Sigmoid colon (tissue), 7 donors: Measurements from ENCODE around the gene CADM2. TPM values are rescaled to one million over a fixed set of nuclear protein-coding genes. Genes with fewer than 3 reads are reported as not detected.

ENCODE experiments used
- DNase-seq: peaks from one replicate; pipeline ENCODE4 v3.0.0-alpha.2; 2019
- H3K27ac ChIP-seq, 4 donors: fragments of 200-600 bp; sonication (generic); one replicate each; pipeline ENCODE4 v1.5.1; 2016 to 2019; ENCODE audit warnings: mild to moderate bottlenecking in 1 of 4
- H3K27me3 ChIP-seq, 3 donors: fragments of 200-600 bp; sonication (generic); one replicate each; pipeline ENCODE4 v1.5.1; 2019; ENCODE audit warnings: mild to moderate bottlenecking in 1 of 3
- H3K36me3 ChIP-seq, 4 donors: fragments of 200-600 bp; sonication (generic); one replicate each; pipeline ENCODE4 v1.5.1; 2016 to 2019
- H3K4me1 ChIP-seq, 4 donors: fragments of 200-600 bp; sonication (generic); one replicate each; pipeline ENCODE4 v1.5.1; 2017 to 2019
- H3K4me3 ChIP-seq, 4 donors: fragments of 200-600 bp; sonication (generic); one replicate each; pipeline ENCODE4 v1.5.1; 2017 to 2019; ENCODE audit warnings: mild to moderate bottlenecking in 2 of 4, moderate library complexity in 1 of 4
- H3K9me3 ChIP-seq, 4 donors: fragments of 200-600 bp in 3 of 4; sonication (generic) in 3 of 4; one replicate each; pipeline versions ENCODE4 v1.5.1 to v1.6.1; 2013 to 2019
- EP300 ChIP-seq, 4 donors: sonication (generic); formaldehyde crosslinking; IDR thresholded peaks; one replicate each; pipeline ENCODE4 v1.6.1; 2017; ENCODE audit warnings: antibody characterized with exemption in 4 of 4
- POLR2A ChIP-seq, 2 donors: fragments of 450-650 bp; IDR thresholded peaks; one replicate each; pipeline ENCODE4 v1.6.1; 2016; ENCODE audit warnings: antibody characterized with exemption in 2 of 2, mild to moderate bottlenecking in 2 of 2, moderate library complexity in 2 of 2
- POLR2AphosphoS5 ChIP-seq, 4 donors: sonication (generic); formaldehyde crosslinking; IDR thresholded peaks; one replicate each; pipeline ENCODE4 v1.6.1; 2017; ENCODE audit warnings: antibody characterized with exemption in 4 of 4
- WGBS, 2 donors: extraction: QIAGEN DNeasy Blood & Tissue Kit; methylation state at CpG; one replicate each; pipeline ENCODE4 v1.1.7; 2013; 5-methylcytosine and 5-hydroxymethylcytosine counted together
- intact Hi-C: fragments of 100-400 bp; cut with DNase I; formaldehyde crosslinking; loops from one replicate; pipeline ENCODE4 v1.15.1; 2023
- polyA plus RNA-seq, 3 donors: library from polyadenylated mRNA; stranded (reverse); fragments of 200-250 nt; gene quantifications; one replicate each; pipeline ENCODE4 v1.2.3, GENCODE V29; 2013
- total RNA-seq, 4 donors: library from RNA; depleted of rRNA; stranded (reverse); fragments of >200 nt; gene quantifications; one replicate each; pipeline ENCODE4 v1.1.0, GENCODE V29; 2016
- TF ChIP-seq, protein P1 (sequence below), 4 experiments: fragments of 450-650 bp in 3 of 4; fragments of 200-600 bp in 1 of 4; IDR thresholded peaks; one replicate each; pipeline ENCODE4 v1.5.1; 2016 to 2019; ENCODE audit warnings: antibody characterized with exemption in 4 of 4, mild to moderate bottlenecking in 3 of 4, moderate library complexity in 2 of 4
- donor health status: healthy with polysubstance abuse.
- donor health status: Bipolar disorder and iron deficiency.
- donor health status: healthy.

The CADM2 gene
- total and polyA plus RNA-seq, 7 donors = 0.46 to 22.8 (median 12.8) TPM

GRCh38 chr3:85535517-85535916 is 576.7 kb downstream of the CADM2 start:
- no peak for DNase-seq
- Histone ChIP-seq H3K4me3 (no peak overlapping the region), H3K27ac (no peak overlapping the region), H3K36me3 (no peaks in the 10 kb centered on the region), H3K9me3 (no peaks in the 10 kb centered on the region), H3K27me3 (no peaks in the 10 kb centered on the region), H3K4me1 (no peaks in the 10 kb centered on the region)
- TF ChIP-seq POLR2A (IDR thresholded peaks at IDR 0.05) = no peak
- no peak for TF ChIP-seq EP300 (IDR thresholded peaks at IDR 0.05)
- TF ChIP-seq, protein P1, sequence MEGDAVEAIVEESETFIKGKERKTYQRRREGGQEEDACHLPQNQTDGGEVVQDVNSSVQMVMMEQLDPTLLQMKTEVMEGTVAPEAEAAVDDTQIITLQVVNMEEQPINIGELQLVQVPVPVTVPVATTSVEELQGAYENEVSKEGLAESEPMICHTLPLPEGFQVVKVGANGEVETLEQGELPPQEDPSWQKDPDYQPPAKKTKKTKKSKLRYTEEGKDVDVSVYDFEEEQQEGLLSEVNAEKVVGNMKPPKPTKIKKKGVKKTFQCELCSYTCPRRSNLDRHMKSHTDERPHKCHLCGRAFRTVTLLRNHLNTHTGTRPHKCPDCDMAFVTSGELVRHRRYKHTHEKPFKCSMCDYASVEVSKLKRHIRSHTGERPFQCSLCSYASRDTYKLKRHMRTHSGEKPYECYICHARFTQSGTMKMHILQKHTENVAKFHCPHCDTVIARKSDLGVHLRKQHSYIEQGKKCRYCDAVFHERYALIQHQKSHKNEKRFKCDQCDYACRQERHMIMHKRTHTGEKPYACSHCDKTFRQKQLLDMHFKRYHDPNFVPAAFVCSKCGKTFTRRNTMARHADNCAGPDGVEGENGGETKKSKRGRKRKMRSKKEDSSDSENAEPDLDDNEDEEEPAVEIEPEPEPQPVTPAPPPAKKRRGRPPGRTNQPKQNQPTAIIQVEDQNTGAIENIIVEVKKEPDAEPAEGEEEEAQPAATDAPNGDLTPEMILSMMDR (IDR thresholded peaks at IDR 0.05) = no peak
- no peak for TF ChIP-seq POLR2AphosphoS5 (IDR thresholded peaks at IDR 0.05)
- 41 to 64% methylated on average over 2 of the region's 2 CpGs for WGBS, 2 donors
- intact Hi-C loops = no loop called here

GRCh38 chr3:85539232-85539631 is 580.4 kb downstream of the CADM2 start:
- no peak overlapping the region for H3K4me3 ChIP-seq
- WGBS, 2 donors = 39 to 76% methylated on average over 1 of the region's 1 CpG
- intact Hi-C loops = no loop called here

DNA sequence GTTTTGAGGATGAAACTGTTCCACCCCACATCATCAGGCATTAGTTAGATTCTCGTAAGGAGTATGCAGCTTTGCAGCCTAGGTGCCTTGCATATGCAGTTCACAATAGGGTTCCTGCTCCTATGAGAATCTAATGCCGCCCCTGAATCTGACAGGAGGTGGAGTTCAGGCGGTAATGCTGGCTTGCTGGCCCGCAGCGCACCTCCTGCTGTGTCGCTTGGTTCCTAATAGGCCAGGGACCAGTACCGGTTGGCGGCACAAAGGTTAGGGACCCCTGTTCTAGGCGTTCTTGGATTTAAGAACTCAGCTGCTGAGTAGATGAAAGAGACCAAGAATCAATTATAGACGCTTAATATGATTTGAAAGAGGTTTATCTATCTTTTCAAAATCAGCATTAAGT is 595.4 kb downstream of the CADM2 start:
- TF ChIP-seq POLR2A (IDR thresholded peaks at IDR 0.05) (no peak), POLR2AphosphoS5 (IDR thresholded peaks at IDR 0.05) (no peak), EP300 (IDR thresholded peaks at IDR 0.05) (no peak)
- Histone ChIP-seq H3K27ac (no peak overlapping the region), H3K4me3 (no peak overlapping the region), H3K4me1 (no peaks in the 10 kb centered on the region), H3K27me3 (no peaks in the 10 kb centered on the region), H3K9me3 (no peaks in the 10 kb centered on the region), H3K36me3 (no peaks in the 10 kb centered on the region)
- 69 to 74% methylated on average over 10 of the region's 10 CpGs for WGBS, 2 donors
- intact Hi-C loops = no loop called here
- no peak for DNase-seq

More at GRCh38 chr3:85539232-85539631, 580.4 kb downstream of the CADM2 start:
- Histone ChIP-seq H3K27me3 (no peaks in the 10 kb centered on the region), H3K4me1 (no peaks in the 10 kb centered on the region), H3K36me3 (no peaks in the 10 kb centered on the region), H3K9me3 (no peaks in the 10 kb centered on the region), H3K27ac (no peak overlapping the region)
- TF ChIP-seq EP300 (IDR thresholded peaks at IDR 0.05) = no peak
- TF ChIP-seq, protein P1 (IDR thresholded peaks at IDR 0.05) = no peak
- DNase-seq = no peak

DNA sequence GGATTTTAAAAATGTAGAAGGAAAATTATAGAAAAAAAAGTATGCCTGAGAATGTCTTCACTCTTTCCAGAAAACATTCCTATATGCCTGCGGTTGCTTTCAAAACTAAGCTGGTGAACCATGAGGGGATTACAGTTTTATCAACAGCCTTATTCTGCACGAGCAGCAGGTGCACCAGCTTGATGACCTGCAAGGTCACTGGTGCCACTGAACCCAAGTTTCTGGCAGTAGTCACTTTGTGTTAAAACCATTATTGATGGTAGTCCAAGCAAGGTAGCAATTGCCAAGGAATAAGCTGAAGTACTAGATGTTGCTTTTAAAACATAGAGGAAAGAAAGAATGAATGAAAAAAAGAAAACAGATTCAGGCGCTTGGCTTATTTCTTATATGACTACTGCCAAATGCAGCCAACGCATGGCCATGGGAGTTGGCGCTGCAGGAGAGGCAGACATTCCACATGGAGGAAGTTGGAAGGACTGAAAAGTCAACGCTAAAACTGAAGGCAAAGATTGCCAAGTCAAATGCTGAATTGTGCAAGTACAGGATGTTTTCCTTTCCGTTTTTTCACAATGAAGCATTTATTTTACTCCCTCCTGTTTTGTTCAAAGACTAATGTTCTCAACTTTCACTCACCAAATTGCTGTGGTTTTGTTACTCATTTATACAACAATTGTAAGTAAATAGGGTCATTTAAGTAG is 601.4 kb downstream of the CADM2 start:
- no peak overlapping the region for H3K4me3 ChIP-seq
- TF ChIP-seq EP300 (IDR thresholded peaks at IDR 0.05) = no peak
- no peak overlapping the region for H3K27ac ChIP-seq
- no peaks in the 10 kb centered on the region for H3K9me3 ChIP-seq
- no peaks in the 10 kb centered on the region for H3K4me1 ChIP-seq
- H3K36me3 ChIP-seq = no peaks in the 10 kb centered on the region
- 48 to 62% methylated on average over 7 of the region's 7 CpGs for WGBS, 2 donors
- intact Hi-C loops = no loop called here
- H3K27me3 ChIP-seq = no peaks in the 10 kb centered on the region
- DNase-seq = no peak

- WGBS, 2 donors = 4 to 10% methylated on average over 5 of the region's 5 CpGs
- no peaks in the 10 kb centered on the region for H3K4me1 ChIP-seq
- no peaks in the 10 kb centered on the region for H3K27me3 ChIP-seq
- H3K9me3 ChIP-seq = no peaks in the 10 kb centered on the region
- H3K4me3 ChIP-seq = no peak overlapping the region
- TF ChIP-seq, protein P1 (IDR thresholded peaks at IDR 0.05) = peak in 1 of 4 experiments; percentile 32
- no peak for TF ChIP-seq EP300 (IDR thresholded peaks at IDR 0.05)
- no peak overlapping the region for H3K27ac ChIP-seq
- H3K36me3 ChIP-seq = no peaks in the 10 kb centered on the region
- DNase-seq = no peak
- intact Hi-C loops = no loop called here
Measured at GRCh38 chr3:85567071-85567676, 608.4 kb downstream of the CADM2 start.
